ENCODE measurements around the gene SUPT20H.

DNA sequence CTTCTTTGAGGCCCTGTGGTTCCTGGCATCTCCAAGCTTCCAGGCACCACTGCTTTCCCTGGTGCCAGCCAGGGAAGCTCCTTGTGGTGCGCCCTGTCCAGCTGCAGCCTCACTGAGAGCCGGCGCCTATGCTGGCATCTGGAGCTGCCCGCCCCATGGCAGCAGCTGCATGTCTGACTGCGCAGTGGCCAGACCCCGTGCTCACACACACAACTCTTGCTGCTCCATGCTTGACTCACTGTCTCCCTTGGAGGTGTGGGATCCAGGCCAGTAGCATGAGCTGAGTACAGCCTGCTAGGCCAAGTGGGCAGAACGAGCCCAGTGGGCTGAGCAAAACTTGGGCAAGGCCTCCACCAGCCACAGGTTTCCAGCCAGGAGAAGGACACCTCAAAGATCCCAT lies 11.5 kb upstream of the SUPT20H start:
- TF ChIP-seq JUNB (IDR thresholded peaks at IDR 0.05; ENCODE audit: unreplicated experiment) (no peak), EZH2phosphoT487 (IDR thresholded peaks at IDR 0.05; ENCODE audit: unreplicated experiment) (no peak), EZH2 (IDR thresholded peaks at IDR 0.05; ENCODE audit: low read depth, unreplicated experiment) (no peak)
- TF ChIP-seq, protein P1, sequence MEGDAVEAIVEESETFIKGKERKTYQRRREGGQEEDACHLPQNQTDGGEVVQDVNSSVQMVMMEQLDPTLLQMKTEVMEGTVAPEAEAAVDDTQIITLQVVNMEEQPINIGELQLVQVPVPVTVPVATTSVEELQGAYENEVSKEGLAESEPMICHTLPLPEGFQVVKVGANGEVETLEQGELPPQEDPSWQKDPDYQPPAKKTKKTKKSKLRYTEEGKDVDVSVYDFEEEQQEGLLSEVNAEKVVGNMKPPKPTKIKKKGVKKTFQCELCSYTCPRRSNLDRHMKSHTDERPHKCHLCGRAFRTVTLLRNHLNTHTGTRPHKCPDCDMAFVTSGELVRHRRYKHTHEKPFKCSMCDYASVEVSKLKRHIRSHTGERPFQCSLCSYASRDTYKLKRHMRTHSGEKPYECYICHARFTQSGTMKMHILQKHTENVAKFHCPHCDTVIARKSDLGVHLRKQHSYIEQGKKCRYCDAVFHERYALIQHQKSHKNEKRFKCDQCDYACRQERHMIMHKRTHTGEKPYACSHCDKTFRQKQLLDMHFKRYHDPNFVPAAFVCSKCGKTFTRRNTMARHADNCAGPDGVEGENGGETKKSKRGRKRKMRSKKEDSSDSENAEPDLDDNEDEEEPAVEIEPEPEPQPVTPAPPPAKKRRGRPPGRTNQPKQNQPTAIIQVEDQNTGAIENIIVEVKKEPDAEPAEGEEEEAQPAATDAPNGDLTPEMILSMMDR (conservative IDR thresholded peaks at IDR 0.05; ENCODE audit: low read depth in 2 of 2), result no peak
